HepG2 (cell line): ENCODE results near the gene SPAAR. TPM values are rescaled to one million over a fixed set of nuclear protein-coding genes. Genes with fewer than 3 reads are reported as not detected.

Experiments used
- ATAC-seq: fragments of 200-7000 bp; cut with Tn5 transposase; 3 replicates; pipeline ENCODE4 v1.9.1; 2020; ENCODE audit warnings: mild to moderate bottlenecking, moderate library complexity
- BruUV-seq: library from RNA; stranded (reverse); fragments of 400-500 nt; replicated peaks from 2 replicates; lab custom pipeline; 2021; lab: Mats Ljungman, UMichigan
- CTCF ChIA-PET: fragments of 300-600 bp; formaldehyde crosslinking; extraction: SDS; loops from one replicate; lab custom pipeline; 2021; ENCODE audit warnings: low total read pairs, inconsistent platforms, low intra/inter-chr PET ratio; lab: Yijun Ruan, JAX
- POLR2A ChIA-PET: fragments of 350-600 bp; sonication (Branson Sonifier 250); formaldehyde crosslinking; loops from one replicate; lab custom pipeline; 2020; ENCODE audit warnings: antibody characterized with exemption, inconsistent platforms; lab: Yijun Ruan, JAX
- DNase-seq: peaks from one replicate; pipeline ENCODE4 v3.0.0-alpha.2; 2015; ENCODE audit warnings: low spot score
- FAIRE-seq: peaks from 3 replicates; lab custom pipeline; 2011; peaks lifted over from hg19 to GRCh38; lab: Jason Lieb, UNC
- H2AFZ ChIP-seq: one replicate; pipeline ENCODE4 v1.6.1; 2011; ENCODE audit warnings: low read length, inconsistent platforms
- H3K27ac ChIP-seq: fragments of 300-600 bp; 3 replicates; pipeline ENCODE4 v1.8.0; 2011; ENCODE audit warnings: mixed run types, mild to moderate bottlenecking, mixed read lengths, low read length, inconsistent platforms; ENCODE audit not compliant: insufficient read depth; ENCODE audit errors: extremely low read length
- H3K27me3 ChIP-seq, 2 experiments: fragments of 200-600 bp in 1 of 2; 2 replicates in 1 of 2; 3 replicates in 1 of 2; pipeline versions ENCODE4 v1.6.0 to v1.8.0; 2011; ENCODE audit warnings: low read length in 2 of 2, mild to moderate bottlenecking in 2 of 2, moderate library complexity in 2 of 2, inconsistent platforms in 1 of 2; ENCODE audit not compliant: insufficient read depth in 2 of 2, control insufficient read depth in 1 of 2
- H3K36me3 ChIP-seq, 2 experiments: fragments of 200-600 bp in 1 of 2; replicated peaks in 1 of 2; 2 replicates in 1 of 2; 3 replicates in 1 of 2; pipeline versions ENCODE4 v1.5.1 to v1.8.0; 2011; ENCODE audit warnings: low read length in 2 of 2, inconsistent platforms in 1 of 2; ENCODE audit not compliant: insufficient read depth in 2 of 2, control insufficient read depth in 1 of 2
- H3K4me1 ChIP-seq: 2 replicates; pipeline ENCODE4 v1.5.1; 2012; ENCODE audit warnings: low read length, inconsistent platforms; ENCODE audit not compliant: insufficient read depth
- H3K4me2 ChIP-seq: 2 replicates; pipeline ENCODE4 v1.6.0; 2011; ENCODE audit warnings: low read depth, low read length, inconsistent platforms
- H3K4me3 ChIP-seq, 3 experiments: fragments of 200-600 bp in 1 of 3; sonication (generic), shearing (Covaris generic) in 1 of 3; replicated peaks in 1 of 3; 2 replicates each; pipeline ENCODE4 v1.5.1; 2011 to 2016; ENCODE audit warnings: low read length in 3 of 3, inconsistent platforms in 2 of 3, low read depth in 2 of 3, mild to moderate bottlenecking in 2 of 3, control low read depth in 1 of 3, mixed read lengths in 1 of 3; ENCODE audit not compliant: insufficient read depth in 1 of 3
- H3K79me2 ChIP-seq: one replicate; pipeline ENCODE4 v1.6.1; 2011; ENCODE audit warnings: low read length, inconsistent platforms; ENCODE audit not compliant: insufficient read depth
- H3K9ac ChIP-seq: 2 replicates; pipeline ENCODE4 v1.6.0; 2011; ENCODE audit warnings: mild to moderate bottlenecking, low read depth, low read length, inconsistent platforms; ENCODE audit not compliant: insufficient read depth
- H3K9me3 ChIP-seq: 2 replicates; pipeline ENCODE4 v1.5.1; 2012; ENCODE audit warnings: mild to moderate bottlenecking, low read length
- H4K20me1 ChIP-seq: 2 replicates; pipeline ENCODE4 v1.6.0; 2011; ENCODE audit warnings: inconsistent platforms, mild to moderate bottlenecking, low read length, moderate library complexity; ENCODE audit not compliant: insufficient read depth
- HNF1B ChIP-seq: sonication (generic); formaldehyde crosslinking; IDR thresholded peaks from 2 replicates; pipeline ENCODE4 v1.5.1; 2020; ENCODE audit warnings: mild to moderate bottlenecking, moderate library complexity, missing genetic modification reagents
- MAFF ChIP-seq: IDR thresholded peaks from 2 replicates; pipeline ENCODE4 v1.6.1; 2011; ENCODE audit warnings: low read depth, low read length, improper control_type of control experiment
- MAFK ChIP-seq, 2 experiments: IDR thresholded peaks in 1 of 2; conservative IDR thresholded peaks in 1 of 2; 2 replicates each; pipeline ENCODE4 v1.6.1; 2011; ENCODE audit warnings: improper control_type of control experiment in 2 of 2, low read length in 2 of 2
- TGIF2 ChIP-seq: IDR thresholded peaks from 2 replicates; pipeline ENCODE4 v1.6.1; 2016; ENCODE audit warnings: control low read depth, missing compliant biosample characterization
- ZNF550 ChIP-seq: sonication (generic); formaldehyde crosslinking; IDR thresholded peaks from 2 replicates; pipeline ENCODE4 v1.4.0; 2020; ENCODE audit warnings: mild to moderate bottlenecking, missing genetic modification reagents, borderline replicate concordance
- WGBS: methylation state at CpG from one replicate; pipeline ENCODE4 v1.1.6; 2017; ENCODE audit warnings: low lambda C conversion rate; 5-methylcytosine and 5-hydroxymethylcytosine counted together
- in situ Hi-C: cut with HindIII; loops from 2 replicates; pipeline ENCODE4 v1.10.0; 2017; ENCODE audit warnings: low pct_unique_long_range_greater_than_20kb; ENCODE audit not compliant: extremely low pct_ligation_motif_present
- intact Hi-C: fragments of 100-400 bp; cut with micrococcal nuclease; formaldehyde crosslinking; loops from one replicate; pipeline ENCODE4 v1.10.0; 2022; ENCODE audit not compliant: unreplicated experiment
- polyA plus RNA-seq, 8 experiments: library from polyadenylated mRNA; depleted of rRNA in 3 of 8; stranded (reverse) in 7 of 8; unstranded in 1 of 8; fragments of >200 nt; fragmentation: Illumina TruSeq in 4 of 8; extraction: Trizol in 4 of 8; gene quantifications; 2 replicates each; pipeline versions ENCODE4 v1.2.1 to v1.2.3, GENCODE V29; 2011 to 2016; ENCODE audit warnings: low read depth in 4 of 8, missing spikeins in 1 of 8, mixed read lengths in 1 of 8; ENCODE audit not compliant: insufficient read depth in 1 of 8
- total RNA-seq, 5 experiments: library from RNA; depleted of rRNA; stranded (reverse); fragments of >200 nt; fragmentation: Illumina TruSeq; extraction: Trizol; gene quantifications; 2 replicates each; pipeline ENCODE4 v1.2.3, GENCODE V29; 2016; ENCODE audit warnings: low read depth in 1 of 5

SPAAR gene
- total and polyA plus RNA-seq, 2 of the 13 experiments (the other 11 are each of a cell fraction or from before 2014, with no cell fraction given): 0.07 TPM; not detected in 1

GRCh38 chr9:35923927-35924763, 14.9 kb downstream of the SPAAR start:
- Histone ChIP-seq H3K27me3 (no peaks in the 10 kb centered on the region), H3K36me3 (no peaks in the 10 kb centered on the region), H3K79me2 (no peaks in the 10 kb centered on the region), H2AFZ (no peak overlapping the region), H3K27ac (no peak overlapping the region), H3K9ac (no peak overlapping the region)
- FAIRE-seq: no peak
- BruUV-seq: no TSS peak
- WGBS: 55% methylated on average over 9 of the region's 9 CpGs
- CTCF ChIA-PET: no interaction called here
- TF ChIP-seq HNF1B (CRISPR knock-in tag) (no peak), MAFF (peak; percentile 64), TGIF2 (CRISPR knock-in tag) (no peak), MAFK (conservative IDR thresholded peaks at IDR 0.05 in 1 of 2, IDR thresholded peaks at IDR 0.05 in 1 of 2; ENCODE audit: low read length in 2 of 2) (peak; percentile 59 to 71), ZNF550 (CRISPR knock-in tag) (no peak)
- TF ChIP-seq, all 625 proteins: peak for 2
- POLR2A ChIA-PET: no interaction called here
- no peak overlapping the region for H3K4me2 ChIP-seq
- intact Hi-C loops (no loop called here), in situ Hi-C loops (no loop called here)
- no peaks in the 10 kb centered on the region for H4K20me1 ChIP-seq
- DNase-seq (no peak), ATAC-seq (no peak)
- no peak overlapping the region for H3K4me3 ChIP-seq
- no peaks in the 10 kb centered on the region for H3K9me3 ChIP-seq
- H3K4me1 ChIP-seq: peaks cover 32% of the 10 kb centered on the region
